GM12878 (cell line): Measurements from ENCODE around the gene TRIM38. TPM values are rescaled to one million over a fixed set of nuclear protein-coding genes. Genes with fewer than 3 reads are reported as not detected.

Source experiments
- ATAC-seq: fragments of 200-7000 bp; cut with Tn5 transposase; 3 replicates; pipeline ENCODE4 v1.9.1; 2020; ENCODE audit warnings: mild to moderate bottlenecking, moderate library complexity
- BruUV-seq: library from RNA; stranded (reverse); fragments of 400-500 nt; replicated peaks from 2 replicates; lab custom pipeline; 2021; lab: Mats Ljungman, UMichigan
- CTCF ChIA-PET: fragments of 300-600 bp; sonication (Branson Sonifier 250); formaldehyde crosslinking; extraction: SDS; loops from one replicate; lab custom pipeline; 2021; ENCODE audit warnings: inconsistent platforms; lab: Yijun Ruan, JAX
- POLR2A ChIA-PET: fragments of 350-600 bp; formaldehyde crosslinking; extraction: SDS; loops from one replicate; lab custom pipeline; 2021; ENCODE audit warnings: inconsistent platforms; lab: Charles Lee
- RAD21 ChIA-PET: fragments of 300-600 bp; sonication (Branson Sonifier 250); formaldehyde crosslinking; loops from one replicate; lab custom pipeline; 2023; ENCODE audit warnings: antibody characterized with exemption; ENCODE audit not compliant: unreplicated experiment; lab: Charles Lee
- SMC1A ChIA-PET: fragments of 300-600 bp; sonication (Branson Sonifier 250); formaldehyde crosslinking; loops from one replicate; lab custom pipeline; 2023; ENCODE audit not compliant: unreplicated experiment, uncharacterized antibody; lab: Charles Lee
- DNase-seq: peaks from one replicate; pipeline ENCODE4 v3.0.0-alpha.2; 2011; ENCODE audit warnings: low read depth, low spot score
- FAIRE-seq: peaks from 3 replicates; lab custom pipeline; 2011; peaks lifted over from hg19 to GRCh38; lab: Jason Lieb, UNC
- H2AFZ ChIP-seq: 2 replicates; pipeline ENCODE4 v1.6.0; 2011; ENCODE audit warnings: low read depth, low read length, control low read depth; ENCODE audit not compliant: control insufficient read depth
- H3K27ac ChIP-seq: 2 replicates; pipeline ENCODE4 v1.5.1; 2011; ENCODE audit warnings: control low read depth; ENCODE audit not compliant: control insufficient read depth, insufficient read depth
- H3K27me3 ChIP-seq, 2 experiments: replicated peaks in 1 of 2; 2 replicates each; pipeline versions ENCODE4 v1.6.0 to v1.6.1; 2011; ENCODE audit warnings: low read length in 1 of 2; ENCODE audit not compliant: control insufficient read depth in 2 of 2, insufficient read depth in 2 of 2
- H3K36me3 ChIP-seq, 2 experiments: 2 replicates each; pipeline ENCODE4 v1.5.1; 2011; ENCODE audit warnings: low read length in 1 of 2; ENCODE audit not compliant: control insufficient read depth in 2 of 2, insufficient read depth in 2 of 2
- H3K4me1 ChIP-seq: 2 replicates; pipeline ENCODE4 v1.6.1; 2011; ENCODE audit warnings: mild to moderate bottlenecking, low read length, moderate library complexity, mixed read lengths; ENCODE audit not compliant: control insufficient read depth, insufficient read depth
- H3K4me2 ChIP-seq: 2 replicates; pipeline ENCODE4 v1.6.0; 2011; ENCODE audit warnings: control low read depth; ENCODE audit not compliant: control insufficient read depth, insufficient read depth
- H3K4me3 ChIP-seq: fragments of 200-600 bp; sonication (generic); 2 replicates; pipeline ENCODE4 v1.5.1; 2016
- H3K79me2 ChIP-seq: 2 replicates; pipeline ENCODE4 v1.6.0; 2011; ENCODE audit warnings: low read length; ENCODE audit not compliant: control insufficient read depth, insufficient read depth
- H3K9ac ChIP-seq: 2 replicates; pipeline ENCODE4 v1.8.0; 2011; ENCODE audit warnings: low read length, control low read depth, mixed read lengths; ENCODE audit not compliant: control insufficient read depth, insufficient read depth
- H3K9me3 ChIP-seq: replicated peaks from 3 replicates; pipeline ENCODE4 v1.5.1; 2011; ENCODE audit warnings: mild to moderate bottlenecking, low read length; ENCODE audit not compliant: control insufficient read depth, insufficient read depth
- H4K20me1 ChIP-seq: 2 replicates; pipeline ENCODE4 v1.6.0; 2011; ENCODE audit not compliant: control insufficient read depth, insufficient read depth
- ASH2L ChIP-seq: fragments of 300-600, 200-600 bp; sonication (generic); IDR thresholded peaks from 2 replicates; pipeline ENCODE4 v1.6.1; 2017; ENCODE audit warnings: low read depth, mild to moderate bottlenecking, borderline replicate concordance
- BMI1 ChIP-seq: fragments of 450-650 bp; IDR thresholded peaks from 2 replicates; pipeline ENCODE4 v1.6.1; 2016; ENCODE audit warnings: mild to moderate bottlenecking, moderate library complexity, borderline replicate concordance
- HSF1 ChIP-seq: fragments of 150-350 bp; IDR thresholded peaks from 2 replicates; pipeline ENCODE4 v1.6.1; 2014; ENCODE audit warnings: mild to moderate bottlenecking, low read depth, low read length
- MTA2 ChIP-seq: fragments of 450-650 bp; IDR thresholded peaks from 2 replicates; pipeline ENCODE4 v1.6.1; 2016; ENCODE audit warnings: low read depth, mild to moderate bottlenecking, moderate library complexity
- RAD21 ChIP-seq: IDR thresholded peaks from 2 replicates; pipeline ENCODE4 v1.6.1; 2011; ENCODE audit warnings: mild to moderate bottlenecking, low read depth, low read length, moderate library complexity; ENCODE audit not compliant: insufficient read depth
- SP1 ChIP-seq: IDR thresholded peaks from one replicate; pipeline ENCODE4 v1.6.1; 2011; ENCODE audit warnings: low read depth, low read length
- TARDBP ChIP-seq: IDR thresholded peaks from 2 replicates; pipeline ENCODE4 v1.6.1; 2016; ENCODE audit warnings: borderline replicate concordance
- WRNIP1 ChIP-seq: IDR thresholded peaks from 2 replicates; pipeline ENCODE4 v1.6.1; 2011; ENCODE audit warnings: low read depth, low read length, improper control_type of control experiment, borderline replicate concordance
- ZBTB40 ChIP-seq: fragments of 450-650 bp; IDR thresholded peaks from 2 replicates; pipeline ENCODE4 v1.6.1; 2016; ENCODE audit warnings: mild to moderate bottlenecking, moderate library complexity, borderline replicate concordance
- ZNF384 ChIP-seq: IDR thresholded peaks from 2 replicates; pipeline ENCODE4 v1.6.1; 2012; ENCODE audit warnings: low read depth, mild to moderate bottlenecking, low read length, improper control_type of control experiment, borderline replicate concordance
- ZNF622 ChIP-seq: fragments of 450-650 bp; IDR thresholded peaks from 2 replicates; pipeline ENCODE4 v1.6.1; 2017; ENCODE audit warnings: mild to moderate bottlenecking, inconsistent platforms
- ZNF687 ChIP-seq: fragments of 450-650 bp; IDR thresholded peaks from 2 replicates; pipeline ENCODE4 v1.6.1; 2017; ENCODE audit warnings: mild to moderate bottlenecking, moderate library complexity
- ZSCAN29 ChIP-seq: fragments of 450-650 bp; IDR thresholded peaks from 2 replicates; pipeline ENCODE4 v1.6.1; 2017; ENCODE audit warnings: mild to moderate bottlenecking, moderate library complexity
- WGBS: methylation state at CpG from one replicate; pipeline ENCODE4 v1.1.6; 2016; ENCODE audit warnings: low lambda C conversion rate; ENCODE audit not compliant: insufficient replicate concordance, insufficient coverage; ENCODE audit errors: missing lambda C conversion rate; 5-methylcytosine and 5-hydroxymethylcytosine counted together
- in situ Hi-C: fragments of 300-500 bp; cut with MboI; formaldehyde crosslinking; loops from 9 replicates; pipeline ENCODE4 v1.14.3; 2018; ENCODE audit warnings: mixed read lengths
- intact Hi-C: fragments of 100-400 bp; cut with micrococcal nuclease; formaldehyde crosslinking; loops from one replicate; pipeline ENCODE4 v1.14.2; 2022; ENCODE audit not compliant: unreplicated experiment
- polyA plus RNA-seq, 11 experiments: library from polyadenylated mRNA; depleted of rRNA in 4 of 11; unstranded in 6 of 11; stranded (reverse) in 5 of 11; fragments of >200 nt; fragmentation: Nextera tagmentation in 4 of 11; fragmentation: Illumina TruSeq in 1 of 11; extraction: Ambion mirVana in 4 of 11; extraction: Trizol in 1 of 11; gene quantifications; 1 replicate in 1 of 11; 2 replicates in 10 of 11; pipeline versions ENCODE4 v1.2.1 to v1.2.3, GENCODE V29; 2011 to 2016; ENCODE audit warnings: inconsistent platforms in 2 of 11, missing spikeins in 2 of 11, low read depth in 1 of 11
- total RNA-seq, 4 experiments: library from RNA; depleted of rRNA in 3 of 4; stranded (reverse); fragments of >200 nt in 3 of 4; fragmentation: Illumina TruSeq in 1 of 4; extraction: Trizol in 1 of 4; gene quantifications; 2 replicates each; pipeline versions ENCODE4 v1.2.1 to v1.2.3, GENCODE V29; 2013 to 2021

The TRIM38 gene
- total and polyA plus RNA-seq, 10 of the 15 experiments (the other 5 are each of a cell fraction or from before 2014, with no cell fraction given), result 4.5 to 14.7 (median 11.1) TPM

GRCh38 chr6:25925876-25926275 lies 36.7 kb upstream of the TRIM38 start (continued):
- no peak for TF ChIP-seq ZNF687
- TF ChIP-seq, all 136 proteins: peak for 0

GRCh38 chr6:25927178-25927577 lies 35.4 kb upstream of the TRIM38 start:
- intact Hi-C loops, result no loop called here
- no peak for FAIRE-seq
- ChIA-PET POLR2A (no interaction called here), CTCF (interaction anchor here (1.0 to 1.5 kb wide), 5 partner anchors 50 to 209 kb away, joined by 3 to 9 read pairs (median 4); no protein-coding TSS in a partner anchor), RAD21 (interaction anchor here (0.6 kb wide), 1 partner anchor 1250 kb away, joined by 3 read pairs; no protein-coding TSS in a partner anchor), SMC1A (interaction anchor here (0.7 to 1.4 kb wide), 4 partner anchors 13 to 22 kb away, joined by 3 to 4 read pairs (median 3); no protein-coding TSS in a partner anchor)
- H3K79me2 ChIP-seq, result no peaks in the 10 kb centered on the region
- ATAC-seq, result no peak
- H4K20me1 ChIP-seq, result no peaks in the 10 kb centered on the region
- H3K27ac ChIP-seq, result no peak overlapping the region
- DNase-seq, result no peak
- no peak overlapping the region for H3K4me3 ChIP-seq
- no peak overlapping the region for H3K4me2 ChIP-seq
- H3K27me3 ChIP-seq, result no peaks in the 10 kb centered on the region; a peak in 2 of 4 replicates
- in situ Hi-C loops, result loop anchor here (25.0 kb wide), 1 partner anchor 665 kb away; no protein-coding TSS in a partner anchor
- no peaks in the 10 kb centered on the region for H3K36me3 ChIP-seq
- H3K4me1 ChIP-seq, result no peaks in the 10 kb centered on the region
- no peak overlapping the region for H3K9ac ChIP-seq
- no TSS peak for BruUV-seq
- H3K9me3 ChIP-seq, result no peaks in the 10 kb centered on the region
- 22% methylated on average over 2 of the region's 2 CpGs for WGBS
- no peak overlapping the region for H2AFZ ChIP-seq
- TF ChIP-seq ASH2L, result no peak
- TF ChIP-seq ZSCAN29, result no peak
- no peak for TF ChIP-seq ZNF384
- no peak for TF ChIP-seq HSF1
- TF ChIP-seq ZNF622, result no peak
- no peak for TF ChIP-seq TARDBP
- no peak for TF ChIP-seq RAD21
- TF ChIP-seq ZBTB40, result no peak
- no peak for TF ChIP-seq WRNIP1
- TF ChIP-seq BMI1, result no peak
- no peak for TF ChIP-seq SP1
- TF ChIP-seq MTA2, result no peak
